Putamen (tissue), 1 donor: ENCODE measurements around the gene FDCSP.
"Not testable (repeated sequence)": the region's sequence is repeated elsewhere in the genome, so short reads cannot be mapped to it uniquely, and the experiment has no call there.

Source experiments
- DNase-seq: peaks from one replicate; pipeline ENCODE4 v3.0.0-alpha.2; 2016; ENCODE audit warnings: low spot score

The FDCSP gene

DNA sequence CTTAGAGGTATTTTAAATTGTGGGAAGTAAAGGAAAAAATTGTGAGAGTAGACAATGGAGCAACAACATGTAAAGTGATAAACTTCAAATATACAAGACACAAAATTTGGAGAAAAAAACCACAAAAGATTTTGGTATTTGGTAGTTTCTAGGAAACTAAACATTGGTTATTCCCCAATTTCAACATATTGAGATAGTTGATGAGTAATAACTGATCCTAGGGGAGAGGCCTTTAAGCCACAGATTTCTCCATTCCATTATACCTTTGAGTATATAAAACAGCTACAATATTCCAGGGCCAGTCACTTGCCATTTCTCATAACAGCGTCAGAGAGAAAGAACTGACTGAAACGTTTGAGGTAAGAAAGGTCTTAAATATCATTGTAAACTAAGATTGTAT is at the start of gene FDCSP:
Gene FDCSP, plus strand, starts transcription at position 301 of the 400 bp plus-strand sequence. CDS start 5,071 bp downstream, outside the sequence.
- DNase-seq: no peak

DNA sequence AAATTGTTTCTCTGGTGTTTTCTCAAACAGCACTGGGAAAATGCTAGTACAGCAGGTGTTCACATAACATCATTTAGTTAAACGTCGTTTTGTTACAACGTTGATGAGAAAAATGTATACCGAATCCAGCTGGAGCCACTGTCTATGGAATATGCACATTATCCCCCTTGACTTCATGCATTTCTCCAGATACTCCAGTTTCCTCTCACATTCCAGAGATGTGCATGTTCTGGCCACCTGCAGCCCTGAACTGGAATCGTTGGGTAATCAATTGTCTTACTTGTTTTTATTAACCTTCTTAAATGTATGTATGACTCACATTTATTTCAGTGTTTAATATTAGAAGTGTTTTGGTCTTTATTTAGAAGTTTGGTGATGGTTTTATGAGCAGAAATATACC is 48.8 kb upstream of the FDCSP start:
- no peak for DNase-seq

DNA sequence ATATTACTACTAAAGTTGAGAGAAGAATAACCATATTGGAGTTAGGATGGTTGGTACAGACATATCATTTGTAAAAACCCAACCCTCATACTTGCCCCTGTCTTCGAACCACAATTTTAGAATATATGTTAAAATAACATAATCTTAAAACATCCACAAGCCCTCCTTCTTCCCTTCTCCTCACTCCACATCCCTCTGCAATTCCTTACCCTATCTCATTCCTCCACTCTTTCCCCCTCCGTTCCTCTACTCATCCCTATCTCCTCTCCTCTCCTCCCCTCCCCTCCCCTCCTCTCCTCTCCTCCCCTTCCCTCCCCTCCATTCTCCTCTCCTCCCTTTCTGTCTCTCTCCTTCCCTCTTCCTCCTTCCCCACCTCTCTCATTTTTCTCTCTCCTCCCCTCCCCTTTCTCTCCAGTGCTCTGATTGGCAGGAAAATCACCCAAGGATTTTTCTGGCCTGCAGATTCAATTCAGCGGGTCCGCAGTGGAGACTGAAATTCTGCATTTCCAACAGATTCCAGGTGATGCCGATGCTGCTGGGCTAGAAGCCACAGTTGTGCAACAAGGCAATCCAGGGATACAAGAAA is 47.8 kb upstream of the FDCSP start:
- no peak for DNase-seq

DNA sequence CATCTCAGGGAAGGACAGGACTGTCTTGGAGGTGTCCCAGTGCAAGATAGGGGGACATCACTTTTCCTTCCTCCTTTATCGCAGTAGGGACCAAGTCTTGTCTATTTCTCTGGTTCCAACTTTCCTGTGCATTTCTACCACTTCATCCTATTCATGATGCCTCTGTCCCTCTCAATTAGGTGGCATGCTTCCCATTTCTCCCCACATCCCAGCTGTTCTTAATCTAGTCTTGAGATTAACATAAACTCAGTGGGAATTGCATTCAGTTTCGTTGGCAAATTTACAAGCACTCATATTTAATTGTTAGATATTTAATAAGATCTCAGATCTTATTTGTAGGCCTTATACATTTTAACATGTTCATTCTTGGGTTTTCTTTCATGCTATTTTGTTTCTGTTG is 46.1 kb upstream of the FDCSP start:
- DNase-seq: no peak

DNA sequence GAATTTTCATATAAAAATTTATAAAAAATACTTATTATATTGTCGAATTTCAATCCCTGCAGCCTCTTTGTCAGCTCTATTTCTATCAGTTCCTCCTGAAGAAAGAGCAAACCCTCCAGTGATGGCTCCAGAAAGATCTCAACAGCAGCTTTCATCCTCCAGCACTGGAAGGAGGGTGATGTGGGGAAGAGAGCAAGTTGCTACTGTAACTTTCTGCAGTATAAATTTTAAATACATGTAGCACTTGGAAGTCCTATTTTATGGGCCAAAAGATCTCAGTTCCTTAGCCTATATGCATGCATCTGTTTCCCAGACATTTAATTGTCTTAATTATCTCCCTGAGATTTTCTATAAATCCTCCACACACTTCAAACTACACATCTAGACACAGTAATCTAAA is 44.1 kb upstream of the FDCSP start:
- DNase-seq: no peak

DNA sequence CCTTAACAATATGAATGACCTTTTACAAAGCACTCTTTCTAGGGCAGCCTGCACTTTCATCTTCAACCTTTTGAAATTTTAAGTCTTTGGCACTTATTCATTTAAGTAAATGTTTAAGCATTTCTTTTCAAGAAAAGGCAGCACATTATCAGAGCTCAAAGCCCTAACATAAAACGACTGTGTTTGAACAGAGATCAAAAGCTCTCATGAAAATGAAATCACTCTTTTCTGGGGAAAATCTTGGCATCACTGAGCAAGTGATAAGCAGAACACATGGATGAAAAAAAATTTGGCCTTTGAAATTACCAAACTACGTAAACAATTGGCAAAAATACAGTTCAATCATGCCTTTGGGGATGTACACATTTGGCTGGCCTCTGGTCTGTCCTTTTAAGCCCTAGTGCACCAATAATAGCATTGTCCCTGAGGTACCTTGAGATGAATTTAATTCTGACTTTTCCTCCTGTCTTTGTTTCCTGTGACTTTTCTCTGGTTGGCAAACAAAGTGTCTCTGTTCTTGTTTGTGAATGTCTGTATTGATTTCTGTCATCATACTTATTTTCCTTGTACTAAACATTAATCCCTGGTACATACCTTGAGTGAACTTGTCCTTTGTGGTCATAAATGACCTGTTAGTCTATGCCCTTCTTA is 43.3 kb upstream of the FDCSP start:
- no peak for DNase-seq

DNA sequence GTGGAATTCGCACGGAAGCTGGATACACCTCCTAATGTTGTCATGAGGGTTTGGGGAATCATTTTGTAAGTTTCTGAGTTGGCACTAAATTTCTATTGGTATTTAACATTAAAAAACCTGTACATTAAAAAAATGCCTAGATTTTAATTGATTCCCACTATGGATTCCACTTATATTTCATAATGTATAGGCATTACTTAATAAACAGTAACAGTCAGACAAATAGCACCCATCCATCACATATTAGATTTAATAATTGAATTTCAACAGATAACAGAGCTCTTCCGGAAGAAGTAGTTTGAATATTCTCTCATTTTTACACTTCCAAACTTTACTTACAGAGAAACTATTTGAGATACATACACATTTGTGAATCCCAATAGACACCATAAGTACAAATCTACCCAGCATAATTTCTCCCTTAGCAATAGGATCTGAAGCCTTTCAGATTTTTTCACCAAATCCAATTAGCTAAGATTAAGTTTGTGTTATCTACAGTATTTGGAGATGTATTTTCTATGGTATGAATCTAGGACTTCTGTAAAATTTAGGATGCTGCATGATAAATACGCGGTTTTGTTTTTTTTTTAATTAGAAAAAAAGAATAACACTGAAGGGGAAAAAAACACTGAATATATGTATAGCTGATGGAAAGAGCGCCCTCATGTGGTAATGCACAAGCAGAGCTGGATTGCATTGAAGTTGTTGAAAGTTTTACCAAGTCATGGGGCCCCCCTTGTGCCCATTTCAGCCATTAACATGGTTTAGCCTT is 42.6 kb upstream of the FDCSP start:
- DNase-seq: no peak

DNA sequence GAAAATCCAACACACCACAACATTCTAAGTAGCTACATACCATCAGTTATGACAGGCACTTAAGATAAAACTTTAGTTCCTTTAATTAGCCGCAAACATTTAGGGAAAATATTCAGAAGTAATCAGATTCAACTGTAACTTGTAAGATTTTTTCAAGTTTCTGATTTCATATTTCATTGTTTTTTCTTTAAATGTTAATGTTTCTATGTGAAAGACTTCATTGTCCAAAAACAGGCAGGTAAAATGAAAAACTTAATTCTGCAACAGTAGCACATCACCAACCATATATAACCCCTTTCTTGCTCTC is 42.0 kb upstream of the FDCSP start:
- DNase-seq: no peak

DNA sequence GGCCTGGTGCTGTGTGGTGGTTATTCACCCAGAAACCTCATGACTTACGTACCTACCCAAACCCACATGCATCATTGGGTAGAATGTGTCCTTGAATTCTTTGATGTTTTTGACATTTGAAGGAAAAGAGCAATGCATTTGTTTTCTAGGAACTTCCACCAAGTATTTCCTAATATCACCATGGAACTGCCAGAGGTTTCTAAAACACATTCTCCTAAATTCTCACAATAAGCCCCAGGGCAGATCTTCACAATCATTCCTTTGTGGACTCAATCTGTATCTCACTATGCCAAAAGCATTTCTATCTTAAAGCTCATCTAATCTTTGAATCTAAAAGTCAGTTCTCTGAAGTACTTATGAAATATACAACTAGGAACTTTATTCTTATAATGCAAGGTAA is 38.7 kb upstream of the FDCSP start:
- no peak for DNase-seq

DNA sequence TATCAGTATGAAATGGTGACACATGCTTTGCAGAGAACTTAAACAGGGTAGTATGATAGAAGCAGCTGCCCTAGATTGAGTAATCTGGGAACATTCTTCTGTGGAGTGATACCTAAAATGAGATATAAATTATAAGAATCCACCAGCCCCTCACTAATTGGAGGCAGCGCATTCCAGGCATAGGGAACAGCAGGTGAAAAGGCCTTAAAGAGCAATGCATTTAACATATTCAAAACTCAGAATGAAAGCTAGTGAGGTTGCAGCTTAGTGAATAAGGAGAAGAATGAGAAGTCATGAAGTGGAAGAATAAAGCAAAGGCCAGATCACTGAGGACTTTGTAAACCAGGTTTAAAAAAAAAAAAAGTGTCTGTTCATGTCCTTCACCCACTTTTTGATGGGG is 35.3 kb upstream of the FDCSP start:
- no peak for DNase-seq

DNA sequence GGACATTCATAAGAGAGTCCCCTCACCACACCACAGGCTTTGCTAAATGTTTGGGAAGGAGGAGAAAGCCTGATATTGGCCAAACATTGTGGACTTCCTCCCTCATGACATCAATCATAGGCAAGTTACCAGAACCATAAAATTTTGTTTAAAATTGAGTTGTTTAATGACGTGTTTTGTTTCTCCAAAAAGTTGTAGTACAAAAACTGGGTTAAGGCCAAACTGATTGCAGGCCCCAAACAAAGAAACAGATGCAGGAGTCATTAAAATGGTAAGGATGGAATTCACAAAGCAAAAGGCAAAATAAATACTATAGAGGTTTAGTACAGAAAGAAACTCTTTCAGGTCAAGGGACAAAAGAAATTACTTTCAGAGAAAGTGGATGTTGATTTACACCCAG is 34.3 kb upstream of the FDCSP start:
- no peak for DNase-seq

DNA sequence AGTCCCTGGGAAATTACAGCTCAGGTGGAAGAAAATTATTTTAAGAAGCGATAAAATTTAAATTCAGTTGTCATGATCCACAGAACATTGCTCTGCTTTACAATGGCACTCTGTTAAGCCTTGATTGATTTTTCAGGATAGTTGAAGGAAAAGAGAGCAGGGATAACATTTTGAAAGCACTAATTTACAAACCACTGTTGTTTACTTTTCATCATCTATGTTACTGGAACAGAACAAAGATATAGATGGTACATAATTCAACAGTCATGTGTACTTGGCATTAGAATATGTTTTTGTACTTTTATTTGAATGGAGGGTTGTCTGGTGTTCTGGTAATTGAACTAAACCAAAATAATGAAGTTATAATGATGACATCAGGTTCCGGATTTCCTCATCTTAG is 33.0 kb upstream of the FDCSP start:
- DNase-seq: no peak

DNA sequence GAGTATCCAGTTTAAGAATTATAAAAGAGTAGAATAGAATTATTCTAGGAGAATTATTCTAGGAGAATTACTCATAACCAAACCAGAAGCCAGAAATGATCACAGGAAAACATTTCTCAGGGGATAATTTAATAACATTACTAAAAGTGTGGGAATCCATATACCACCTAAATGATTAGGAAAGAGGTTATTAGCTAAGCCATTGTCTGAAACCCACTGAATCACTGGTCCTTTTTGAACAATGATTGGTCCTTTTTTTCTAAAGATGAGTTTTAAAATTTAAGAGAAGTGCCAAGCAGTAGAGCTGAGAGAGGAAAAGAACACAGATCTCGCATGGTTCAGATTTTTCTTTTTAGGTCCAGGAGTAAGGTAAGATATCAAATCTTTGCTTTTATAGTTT is 30.5 kb upstream of the FDCSP start, which contains the start of gene ODAM:
Gene ODAM, plus strand, starts transcription at position 301 of the 400 bp plus-strand sequence. CDS start 819 bp downstream, outside the sequence.
- DNase-seq: no peak

DNA sequence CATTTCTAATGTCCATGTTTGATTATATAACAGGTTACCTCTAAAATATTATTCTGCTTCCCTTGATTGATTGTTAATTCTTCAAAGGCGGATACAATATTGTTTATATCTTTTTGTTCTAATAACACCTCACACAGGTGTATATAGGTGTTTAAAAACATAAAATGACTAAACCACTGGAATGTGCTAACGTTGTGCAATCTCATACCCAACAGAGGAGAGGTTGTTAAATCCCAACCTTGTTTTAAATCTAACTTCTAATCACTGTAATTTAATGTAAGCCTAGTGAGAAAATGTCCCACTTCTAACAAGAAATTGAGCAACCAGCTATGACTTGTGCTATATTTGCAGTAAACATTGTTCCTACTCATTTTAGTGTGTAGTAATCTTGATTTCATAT is 29.1 kb upstream of the FDCSP start:
- no peak for DNase-seq

DNA sequence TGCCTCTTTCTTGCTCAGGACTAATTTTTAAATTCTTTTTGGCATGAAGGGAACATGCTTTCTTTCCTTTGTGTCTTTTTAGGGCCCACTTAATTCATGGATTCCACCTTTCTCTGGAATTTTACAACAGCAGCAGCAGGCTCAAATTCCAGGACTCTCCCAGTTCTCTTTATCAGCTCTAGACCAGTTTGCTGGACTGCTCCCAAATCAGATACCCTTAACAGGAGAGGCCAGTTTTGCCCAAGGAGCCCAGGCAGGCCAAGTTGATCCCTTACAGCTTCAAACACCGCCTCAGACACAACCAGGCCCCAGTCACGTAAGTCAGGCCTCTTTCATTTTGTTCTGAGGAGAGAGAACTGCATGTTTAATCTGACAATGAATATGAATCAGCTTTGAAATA is 28.1 kb upstream of the FDCSP start:
- DNase-seq: no peak

DNA sequence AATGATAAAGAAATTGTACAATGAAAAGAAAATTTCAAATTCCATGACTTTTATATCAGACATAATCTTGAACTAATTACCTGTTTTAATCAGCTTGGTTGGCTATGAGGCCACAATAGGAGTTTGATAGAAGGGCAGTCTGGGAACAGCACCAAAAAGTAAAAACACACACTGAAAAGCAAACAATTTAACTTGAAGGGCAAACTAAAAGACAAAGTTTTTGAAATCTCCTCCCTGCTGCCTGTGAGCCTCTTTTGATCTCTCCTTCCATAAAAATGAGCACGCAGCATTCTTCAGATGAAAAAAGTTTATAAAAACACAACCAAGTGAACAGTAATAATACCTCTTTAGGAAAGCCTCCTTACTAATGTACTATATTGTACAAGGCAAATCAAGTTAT is 22.3 kb upstream of the FDCSP start:
- DNase-seq: no peak

DNA sequence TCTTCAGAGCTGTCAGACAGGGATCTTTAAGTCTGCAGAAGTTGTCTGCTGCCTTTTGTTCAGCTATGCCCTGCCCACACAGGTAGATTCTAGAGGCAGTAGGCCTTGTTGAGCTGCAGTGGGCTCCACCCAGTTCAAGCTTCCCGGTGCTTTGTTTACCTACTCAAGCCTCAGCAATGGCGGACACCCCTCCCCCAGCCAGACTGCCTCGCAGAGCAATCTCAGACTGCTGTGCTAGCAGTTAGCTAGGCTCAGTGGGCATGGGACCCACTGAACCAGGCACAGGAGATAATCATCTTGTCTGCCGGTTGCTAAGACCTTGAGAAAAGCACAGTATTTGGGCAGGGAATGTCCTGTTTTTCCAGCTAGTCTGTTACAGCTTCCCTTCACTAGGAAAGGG is 13.2 kb upstream of the FDCSP start:
- not testable (repeated sequence) for DNase-seq

DNA sequence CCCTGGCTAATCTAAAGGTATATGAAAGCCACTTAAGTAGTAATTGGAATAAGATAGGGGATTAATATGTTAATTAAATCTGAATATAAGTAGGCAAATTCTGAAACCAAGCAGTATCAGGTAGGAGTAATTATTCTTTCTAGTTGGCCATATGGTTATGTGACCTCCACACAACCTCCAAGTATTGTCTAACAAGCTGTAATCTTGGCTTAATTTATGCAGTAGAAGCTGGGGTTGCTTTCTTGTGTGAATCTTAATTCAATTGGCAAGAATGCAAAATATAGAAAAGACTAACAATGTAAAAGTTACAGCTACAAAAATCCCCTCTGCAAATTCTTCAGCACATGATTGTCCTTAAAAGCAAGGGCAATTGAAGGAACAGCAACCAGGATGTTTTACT is 9.8 kb upstream of the FDCSP start:
- DNase-seq: not testable (repeated sequence)

DNA sequence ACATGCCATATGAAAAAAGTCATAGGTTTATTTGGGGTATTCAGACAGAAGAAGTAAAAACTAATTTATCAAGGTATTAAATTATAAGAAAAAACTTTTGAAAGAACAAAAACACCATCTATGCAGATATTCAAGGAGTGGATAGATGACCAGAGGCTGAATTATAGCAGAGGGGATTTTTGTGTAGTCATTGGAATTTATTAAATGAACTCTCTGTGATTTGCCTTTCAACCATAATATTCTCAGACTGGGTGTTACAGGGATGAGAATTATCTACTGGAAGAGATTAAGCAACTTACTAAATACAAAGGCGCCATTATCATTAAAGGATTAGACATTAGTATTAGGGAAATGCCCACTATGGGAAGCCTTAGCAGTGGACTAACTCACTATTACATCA is 9.4 kb upstream of the FDCSP start:
- not testable (repeated sequence) for DNase-seq

DNA sequence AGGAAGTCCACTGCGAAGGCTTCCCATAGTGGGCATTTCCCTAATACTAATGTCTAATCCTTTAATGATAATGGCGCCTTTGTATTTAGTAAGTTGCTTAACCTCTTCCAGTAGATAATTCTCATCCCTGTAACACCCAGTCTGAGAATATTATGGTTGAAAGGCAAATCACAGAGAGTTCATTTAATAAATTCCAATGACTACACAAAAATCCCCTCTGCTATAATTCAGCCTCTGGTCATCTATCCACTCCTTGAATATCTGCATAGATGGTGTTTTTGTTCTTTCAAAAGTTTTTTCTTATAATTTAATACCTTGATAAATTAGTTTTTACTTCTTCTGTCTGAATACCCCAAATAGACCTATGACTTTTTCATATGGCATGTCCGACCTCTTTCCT is 4.5 kb upstream of the FDCSP start:
- DNase-seq: not testable (repeated sequence)

DNA sequence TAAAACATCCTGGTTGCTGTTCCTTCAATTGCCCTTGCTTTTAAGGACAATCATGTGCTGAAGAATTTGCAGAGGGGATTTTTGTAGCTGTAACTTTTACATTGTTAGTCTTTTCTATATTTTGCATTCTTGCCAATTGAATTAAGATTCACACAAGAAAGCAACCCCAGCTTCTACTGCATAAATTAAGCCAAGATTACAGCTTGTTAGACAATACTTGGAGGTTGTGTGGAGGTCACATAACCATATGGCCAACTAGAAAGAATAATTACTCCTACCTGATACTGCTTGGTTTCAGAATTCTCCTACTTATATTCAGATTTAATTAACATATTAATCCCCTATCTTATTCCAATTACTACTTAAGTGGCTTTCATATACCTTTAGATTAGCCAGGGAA is 4.1 kb upstream of the FDCSP start:
- not testable (repeated sequence) for DNase-seq

DNA sequence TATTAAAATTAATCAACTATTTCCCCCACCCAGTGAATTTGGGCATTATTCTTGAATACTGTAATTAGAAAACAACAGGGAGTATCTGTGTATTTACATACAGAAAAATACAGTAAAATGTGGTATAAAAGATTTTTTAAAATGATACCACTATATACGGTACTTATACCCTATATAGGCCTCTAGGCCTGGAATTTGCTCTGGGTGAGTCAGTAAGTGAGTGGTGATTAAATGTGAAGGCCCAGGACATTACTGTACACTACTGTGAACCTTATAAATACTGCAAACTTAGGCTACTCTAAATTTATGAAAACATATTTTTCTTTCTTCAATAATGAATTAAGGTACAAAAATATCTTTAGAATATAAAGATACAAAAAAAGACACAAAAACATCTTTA is 10.2 kb downstream of the FDCSP start:
- no peak for DNase-seq

DNA sequence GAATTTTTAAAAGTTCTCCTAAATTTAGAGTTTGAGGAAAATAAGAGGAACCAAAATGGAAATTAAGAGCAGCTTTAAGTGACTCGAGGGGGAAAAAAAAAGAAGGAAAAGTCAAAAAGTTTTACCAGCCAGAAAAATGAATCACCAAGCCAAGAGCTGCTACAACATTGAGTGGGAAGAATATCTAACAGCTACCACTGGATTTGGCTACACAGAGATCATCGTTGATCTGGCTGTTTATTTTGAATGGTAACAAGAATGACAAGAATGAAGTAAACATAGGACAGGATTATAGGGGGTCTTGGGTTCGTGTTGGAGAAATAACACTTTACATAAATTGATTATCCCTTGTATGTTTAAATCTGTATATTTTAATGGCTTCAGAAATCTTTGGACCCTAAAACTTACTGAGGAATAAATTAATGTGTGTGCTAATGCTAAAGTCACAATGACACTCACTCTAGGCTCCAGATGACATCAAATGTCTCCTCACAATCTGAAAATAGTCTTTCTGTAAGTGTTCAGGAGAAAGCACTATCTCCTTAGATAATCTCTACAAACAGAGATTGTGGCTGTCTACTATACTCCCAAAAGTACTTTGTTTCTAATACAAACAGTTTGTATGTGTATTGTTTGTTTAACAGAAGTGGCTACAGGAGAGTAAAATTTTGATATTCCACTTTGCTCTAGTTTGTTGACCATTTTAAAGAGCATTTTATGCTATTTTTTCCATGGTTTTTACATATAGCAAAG is 13.4 kb downstream of the FDCSP start:
- DNase-seq: no peak
